ENCODE results near the gene ILK.

ILK gene

GRCh38 chr11:6574816-6575715 lies 28.5 kb upstream of the ILK start:
- DNase-seq (ENCODE audit: low read depth in 2 of 2), result no peak

DNA sequence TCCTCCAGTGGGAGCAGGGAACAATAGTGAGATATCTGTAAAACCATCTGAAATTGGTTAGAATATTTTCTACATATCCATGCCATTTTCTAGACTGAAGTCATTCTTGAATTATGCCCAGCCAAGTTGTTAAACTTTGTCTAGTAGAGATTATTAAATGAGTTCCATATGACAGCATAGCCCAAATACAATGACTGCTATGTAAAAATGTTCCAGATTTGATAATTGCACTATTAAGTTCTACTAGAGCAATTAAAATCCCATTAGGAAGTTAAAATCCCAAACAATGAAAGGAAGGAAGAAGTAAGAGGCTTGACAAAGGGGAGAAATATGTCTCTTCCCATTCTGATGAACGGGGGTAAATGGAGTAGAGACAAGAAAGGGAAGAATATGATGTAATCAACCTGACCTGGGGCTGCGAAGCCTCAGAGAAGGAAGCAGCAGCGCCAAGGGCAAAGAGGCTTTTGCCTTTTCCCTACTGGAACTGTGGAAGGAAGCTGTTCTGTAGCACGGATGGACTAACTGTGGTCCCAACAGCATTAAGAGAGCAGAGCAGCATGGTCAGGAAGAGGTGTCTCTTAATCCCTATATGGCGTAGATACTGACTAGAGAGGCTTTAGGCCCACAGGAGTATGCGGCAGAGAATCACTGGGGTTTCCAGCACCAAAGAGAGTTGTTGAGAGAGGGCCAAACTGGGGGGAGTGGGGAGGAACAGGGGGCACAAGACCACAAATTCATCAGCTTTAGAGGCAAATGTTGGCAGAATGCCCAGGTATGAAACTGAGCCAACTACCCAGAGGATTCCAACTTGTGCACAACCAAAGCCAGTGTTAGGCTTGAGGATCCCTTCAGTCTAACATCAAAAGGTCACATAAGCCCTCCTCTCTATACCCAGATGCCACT lies 26.9 kb upstream of the ILK start:
- DNase-seq (ENCODE audit: low read depth in 2 of 2), result no peak

- no peak for DNase-seq (ENCODE audit: low read depth in 2 of 2)
Measured at GRCh38 chr11:6578134-6578533, 25.4 kb upstream of the ILK start.

DNA sequence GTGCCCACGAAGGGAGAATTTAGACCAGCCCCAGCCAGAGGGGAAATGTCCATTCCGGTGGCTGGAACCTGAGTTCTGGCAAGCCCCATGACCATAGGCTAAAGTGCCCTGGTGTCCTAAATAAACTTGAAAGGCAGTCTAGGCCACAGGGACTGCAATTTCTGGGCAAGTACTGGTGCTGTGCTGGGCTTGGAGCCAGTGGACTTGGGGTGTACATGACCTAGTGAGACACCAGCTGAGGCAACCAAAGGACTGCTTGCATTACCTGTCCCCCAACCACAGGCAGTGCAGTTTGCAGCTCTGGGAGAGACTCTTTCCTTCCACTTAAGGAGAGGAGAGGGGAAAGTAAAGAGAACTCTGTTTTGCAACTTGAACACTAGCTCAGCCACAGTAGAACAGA lies 23.9 kb upstream of the ILK start:
- DNase-seq (ENCODE audit: low read depth in 2 of 2), result no peak

DNA sequence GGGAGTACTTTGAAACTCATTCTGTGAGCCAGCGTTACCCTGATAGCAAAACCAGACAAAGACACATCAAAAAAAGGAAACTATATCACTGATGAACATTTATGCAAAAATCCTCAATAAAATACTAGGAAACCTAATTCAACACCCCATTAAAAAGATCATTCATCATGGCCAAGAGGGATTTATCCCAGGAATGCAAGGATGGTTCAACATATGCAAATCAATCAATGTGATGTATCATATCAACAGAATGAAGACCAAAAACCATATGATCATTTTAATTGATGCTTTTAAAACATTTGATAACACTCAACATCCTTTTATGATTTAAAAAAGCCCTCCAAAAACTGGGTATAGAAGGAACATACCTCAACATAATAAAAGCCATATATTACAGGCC lies 20.0 kb upstream of the ILK start:
- DNase-seq (ENCODE audit: low read depth in 2 of 2), result no peak

DNA sequence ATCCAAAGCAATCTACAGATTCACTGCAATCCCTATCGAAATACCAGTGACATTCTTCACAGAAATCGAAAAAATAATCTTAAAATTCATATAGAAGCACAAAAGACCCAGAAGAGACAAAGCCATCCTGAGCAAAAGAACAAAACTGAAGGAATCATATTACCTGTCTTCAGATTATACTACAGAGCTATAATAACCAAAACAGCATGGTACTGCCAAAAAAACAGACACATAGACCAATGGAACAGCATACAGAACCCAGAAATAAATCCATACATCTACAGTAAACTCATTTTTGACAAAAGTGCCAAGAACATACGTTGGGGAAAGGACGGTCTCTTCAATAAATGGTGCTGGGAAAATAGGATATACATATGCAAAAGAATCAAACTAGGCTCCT lies 19.0 kb upstream of the ILK start:
- DNase-seq (ENCODE audit: low read depth in 2 of 2), result no peak

DNA sequence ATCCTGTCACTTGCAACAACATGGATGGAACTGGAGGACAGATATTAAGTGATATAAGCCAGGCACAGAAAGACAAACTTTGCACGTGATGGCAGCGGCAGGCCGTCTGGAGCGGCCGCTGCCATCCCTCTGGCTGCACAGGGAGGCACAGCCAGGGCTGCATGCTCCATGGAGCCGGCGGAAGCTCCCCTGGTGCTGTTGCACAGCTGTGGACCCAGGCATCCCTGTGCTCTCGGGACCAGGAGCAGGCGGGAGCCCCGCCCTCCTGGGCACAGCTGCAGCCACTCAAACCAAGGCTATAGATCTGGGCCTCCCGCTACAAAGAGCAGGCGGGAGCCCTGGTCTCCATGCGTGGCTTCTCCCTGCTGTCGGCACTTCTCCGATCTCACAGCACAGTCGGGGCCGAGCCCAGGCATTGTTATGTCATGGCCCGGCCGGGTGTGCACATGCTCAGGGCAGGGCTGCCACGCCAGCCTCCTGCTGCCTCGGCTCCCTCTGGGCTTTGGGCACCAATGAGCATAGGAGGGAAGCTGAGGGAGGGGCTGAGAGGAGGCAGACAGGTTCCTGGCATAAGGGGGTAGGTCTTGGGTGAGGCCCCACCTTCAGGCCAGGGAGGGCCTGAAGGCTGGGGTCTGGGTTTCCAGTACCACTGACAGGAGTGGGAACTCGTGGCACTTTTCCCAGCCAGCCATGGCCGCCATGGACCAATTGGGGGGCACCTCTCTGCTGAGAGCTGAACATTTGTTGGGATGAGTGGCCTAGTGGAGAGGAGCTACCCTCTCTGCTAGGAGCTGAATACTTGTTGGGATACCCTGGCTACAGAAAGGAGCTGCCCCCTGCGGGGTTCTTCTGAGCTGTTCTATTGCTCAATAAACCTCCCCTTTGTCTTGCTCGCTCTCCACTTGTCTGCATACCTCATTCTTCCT lies 16.9 kb upstream of the ILK start:
- DNase-seq (ENCODE audit: low read depth in 2 of 2), result no peak

GRCh38 chr11:6587360-6587953 lies 16.1 kb upstream of the ILK start:
- DNase-seq (ENCODE audit: low read depth in 2 of 2), result no peak

GRCh38 chr11:6588018-6588417 lies 15.6 kb upstream of the ILK start:
- DNase-seq (ENCODE audit: low read depth in 2 of 2), result no peak

DNA sequence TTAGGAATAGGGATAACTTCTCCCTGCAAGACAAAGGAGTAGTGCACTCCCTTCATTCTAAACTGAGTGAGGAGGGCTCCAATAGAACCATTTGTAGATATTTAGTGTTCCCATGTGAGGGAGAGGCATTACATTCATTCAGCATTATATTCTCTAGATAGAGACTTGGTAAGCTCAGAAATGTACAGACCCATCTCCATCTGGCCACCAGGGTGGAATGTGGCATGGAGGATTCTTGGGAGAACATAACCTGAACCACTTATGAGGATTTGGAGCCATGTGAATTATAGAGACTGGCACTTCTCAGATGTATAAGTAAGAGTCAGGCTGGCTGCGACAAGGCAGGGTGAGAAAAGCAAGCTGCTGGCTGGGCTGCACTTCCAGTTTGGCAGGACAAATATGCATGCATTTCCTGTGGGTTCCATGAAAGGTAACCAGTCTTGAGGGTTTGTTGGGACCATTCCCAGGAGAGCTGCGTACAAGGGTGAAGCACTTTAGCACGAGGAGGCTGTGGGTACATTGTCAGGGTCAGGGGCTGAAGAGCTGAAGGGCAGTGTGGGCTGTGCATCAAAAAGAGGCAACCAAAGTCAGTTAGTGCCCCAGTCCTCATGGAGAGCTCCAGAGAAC lies 9.3 kb upstream of the ILK start:
- no peak for DNase-seq (ENCODE audit: low read depth in 2 of 2)

- DNase-seq (ENCODE audit: low read depth in 2 of 2), result no peak
Measured at GRCh38 chr11:6596239-6596877, 7.2 kb upstream of the ILK start.

GRCh38 chr11:6598555-6598954 lies 5.0 kb upstream of the ILK start:
- DNase-seq (ENCODE audit: low read depth in 2 of 2), result no peak

DNA sequence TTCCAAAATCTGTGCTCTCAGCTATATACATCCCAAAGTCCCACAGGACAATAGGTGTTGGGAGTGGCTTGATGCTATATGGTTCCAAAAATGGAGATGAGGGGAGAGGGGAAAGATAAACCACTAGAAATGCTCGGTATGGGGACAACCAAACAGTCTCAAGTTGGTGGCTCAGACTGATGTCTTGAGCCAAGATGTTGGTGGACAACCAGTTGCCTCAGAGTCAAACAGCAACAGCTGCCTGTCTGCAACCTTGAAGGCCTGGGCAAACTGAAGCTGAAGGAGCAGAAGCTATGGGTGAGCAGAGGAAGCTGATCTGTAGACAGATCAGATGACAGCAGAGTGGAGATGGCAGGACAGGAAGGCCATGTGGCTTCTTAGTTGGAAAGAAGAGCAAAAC lies 4.1 kb upstream of the ILK start:
- DNase-seq (ENCODE audit: low read depth in 2 of 2), result no peak

DNA sequence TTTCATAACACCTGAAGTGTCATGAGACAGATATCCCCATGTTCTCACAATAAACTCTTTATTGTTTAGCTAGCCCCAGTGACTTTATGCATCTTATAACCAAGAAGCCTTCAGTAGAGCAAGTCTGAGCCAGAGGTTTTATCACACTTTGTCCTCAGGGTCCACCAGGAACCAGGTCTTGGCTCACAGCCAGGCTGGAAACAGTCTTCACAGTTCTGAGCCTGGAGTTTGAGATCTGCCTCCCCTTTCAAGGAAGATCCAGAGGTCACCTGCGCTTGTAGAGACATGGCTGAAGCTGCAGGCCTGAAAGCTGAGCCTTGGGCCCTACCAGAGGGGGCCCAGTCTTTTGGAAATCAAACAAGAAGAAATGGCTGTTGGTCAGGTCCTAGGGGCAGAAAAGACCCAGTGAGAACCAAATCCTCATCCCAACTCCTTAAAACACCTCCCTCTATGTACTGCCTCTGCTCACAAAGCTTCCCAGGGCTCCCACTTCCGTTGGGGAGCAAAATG lies 3.6 kb upstream of the ILK start:
- no peak for DNase-seq (ENCODE audit: low read depth in 2 of 2)

GRCh38 chr11:6601041-6601461 lies 2.5 kb upstream of the ILK start:
- no peak for DNase-seq (ENCODE audit: low read depth in 2 of 2)

- no peak for DNase-seq (ENCODE audit: low read depth in 2 of 2)
Measured at GRCh38 chr11:6602096-6602940, 1.3 kb upstream of the ILK start.

- DNase-seq (ENCODE audit: low read depth in 2 of 2), result peak in 1 of 2 donors; percentile 28
Measured at GRCh38 chr11:6604081-6604626, 580 bp downstream of the ILK start.

- DNase-seq (ENCODE audit: low read depth in 2 of 2), result no peak
Measured at GRCh38 chr11:6604790-6605189, 1.2 kb downstream of the ILK start.
